Measurements from ENCODE around the gene MN1.

MN1 gene

GRCh38 chr22:27782088-27782487 is 19.5 kb downstream of the MN1 start:
- no peak for DNase-seq

DNA sequence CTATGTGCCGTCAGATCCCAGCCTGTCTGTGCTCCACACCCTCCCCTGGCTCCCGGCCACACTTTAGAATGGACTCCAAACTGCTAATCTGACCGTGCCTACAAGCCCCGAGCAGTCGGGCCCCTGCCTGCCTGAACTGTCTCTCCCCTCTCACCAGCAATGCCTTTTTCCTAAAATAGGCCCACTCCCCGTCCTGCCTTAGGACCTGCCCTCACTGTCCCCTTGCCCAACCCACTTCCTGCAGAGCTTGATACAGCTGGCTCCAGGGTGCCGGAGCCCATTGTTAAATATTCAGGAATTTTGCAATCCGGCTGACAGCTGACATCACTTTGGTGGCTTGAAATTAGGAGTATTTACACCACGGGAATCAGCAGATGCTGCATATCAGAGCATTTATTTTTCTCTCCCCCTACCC is 21.4 kb downstream of the MN1 start:
- DNase-seq = no peak

- DNase-seq = no peak
Observed at GRCh38 chr22:27779643-27780042, 21.9 kb downstream of the MN1 start.

DNA sequence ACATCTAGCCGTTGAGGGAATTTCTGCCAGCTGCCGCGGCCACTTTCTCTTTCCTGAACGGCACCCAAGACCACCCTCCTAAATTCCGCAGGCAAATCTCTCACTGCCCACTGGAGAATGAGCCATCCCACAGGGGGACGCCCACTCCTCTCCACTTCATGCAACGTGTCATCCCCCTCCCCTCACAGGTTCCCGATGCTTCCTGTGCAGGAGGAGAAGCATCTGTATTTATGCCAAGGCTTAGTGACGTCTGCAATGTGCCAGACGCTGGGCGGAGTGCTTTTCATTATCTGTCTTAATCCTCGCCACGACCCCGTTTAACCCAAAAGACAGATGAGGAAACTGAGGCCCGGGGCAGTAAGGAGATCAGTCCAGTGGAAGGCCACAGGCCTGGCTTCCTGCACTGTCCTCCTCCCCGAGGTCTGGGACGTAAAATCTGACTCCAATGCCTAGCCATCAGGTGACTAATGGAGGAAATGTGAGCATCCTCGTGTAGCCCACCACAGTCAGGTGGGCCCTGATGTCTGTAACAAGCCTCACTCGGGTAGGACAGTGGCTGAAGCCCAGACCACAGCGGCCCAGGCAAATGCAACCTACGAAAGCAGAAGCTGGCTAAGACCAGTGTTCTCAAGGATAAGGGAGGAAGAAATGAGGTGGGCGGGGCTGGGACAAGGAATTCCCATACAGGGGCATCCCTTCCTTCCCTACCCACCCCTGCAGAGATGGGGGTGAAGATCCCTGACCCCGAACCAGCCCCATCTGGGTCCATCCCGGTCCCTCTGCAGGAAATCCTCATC is 23.1 kb downstream of the MN1 start:
- DNase-seq = peak in 1 of 2 experiments; percentile 64

- no peak for DNase-seq
Observed at GRCh38 chr22:27777128-27777527, 24.4 kb downstream of the MN1 start.

- no peak for DNase-seq
Observed at GRCh38 chr22:27776650-27776958, 25.0 kb downstream of the MN1 start.

GRCh38 chr22:27775758-27776649 is 25.6 kb downstream of the MN1 start:
- DNase-seq = peak in 1 of 2 experiments; percentile 65

DNA sequence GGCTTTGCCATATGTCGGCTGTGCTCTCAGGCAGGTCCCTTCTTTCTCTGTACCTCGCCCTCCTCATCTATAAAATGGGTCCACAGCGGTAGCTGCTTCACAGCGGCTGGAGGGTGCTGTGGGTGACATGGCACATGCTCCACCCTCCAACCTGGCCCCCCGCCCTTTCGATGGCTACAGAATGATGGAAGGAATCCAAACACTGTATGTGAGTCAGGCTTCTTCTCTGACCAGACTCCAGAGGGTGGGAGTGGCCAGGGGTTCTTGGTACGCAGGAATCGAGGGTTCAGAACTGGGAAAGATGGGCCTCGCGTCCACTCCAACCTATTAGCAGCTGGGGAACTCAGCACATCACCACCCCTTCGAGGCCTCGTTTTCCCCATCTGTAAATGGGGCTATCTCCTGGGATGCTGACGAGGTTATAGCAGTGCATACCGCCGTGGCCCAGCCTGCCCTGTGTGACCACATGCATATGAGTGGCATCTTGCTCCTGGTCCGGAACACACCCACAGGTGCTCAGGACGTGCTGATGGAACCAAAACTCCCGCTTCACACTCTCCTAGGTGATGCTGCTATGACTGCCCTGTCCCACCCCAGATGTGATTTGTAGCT is 26.4 kb downstream of the MN1 start:
- DNase-seq = no peak

DNA sequence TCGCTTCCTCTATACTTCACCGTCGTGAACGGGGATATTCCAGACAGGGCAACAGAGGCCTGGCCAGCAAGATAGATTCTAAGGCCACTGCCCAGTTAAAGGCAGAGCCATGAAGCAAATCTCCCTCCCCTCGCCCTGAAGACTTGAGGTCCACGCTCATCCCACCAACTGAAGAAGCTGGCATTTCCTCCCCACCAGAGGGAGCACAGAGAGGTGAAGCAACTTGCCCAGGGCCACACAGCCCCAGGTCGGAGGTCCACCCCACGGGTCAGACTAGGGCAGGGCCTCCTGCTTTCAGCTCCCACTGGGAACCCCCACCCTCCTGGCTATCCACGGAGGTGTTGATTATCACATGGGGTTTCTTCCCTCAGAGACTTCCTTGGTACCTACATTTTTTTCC is 27.4 kb downstream of the MN1 start:
- no peak for DNase-seq

- no peak for DNase-seq
Observed at GRCh38 chr22:27772984-27773498, 28.5 kb downstream of the MN1 start.

- DNase-seq = no peak
Observed at GRCh38 chr22:27772081-27772983, 29.2 kb downstream of the MN1 start.

DNA sequence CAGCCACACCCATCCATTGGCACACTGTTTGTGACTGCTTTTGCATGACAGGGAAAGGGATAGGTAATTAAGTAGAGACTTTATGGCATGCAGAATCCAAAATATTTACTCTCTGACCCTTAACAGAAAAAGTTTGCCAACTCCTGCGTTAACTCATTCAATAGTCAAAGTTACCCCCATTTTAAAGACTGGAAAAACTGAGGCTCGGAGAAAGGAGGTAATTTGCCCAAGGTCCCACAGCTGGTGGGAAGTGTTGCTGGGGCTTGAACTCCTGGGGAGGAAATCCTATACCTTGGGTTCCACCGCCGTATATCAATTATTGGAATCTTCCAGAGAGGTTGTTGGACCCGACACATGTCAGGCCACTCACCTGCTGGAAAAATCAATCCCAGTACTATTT is 29.9 kb downstream of the MN1 start:
- no peak for DNase-seq

- no peak for DNase-seq
Observed at GRCh38 chr22:27769012-27769411, 32.5 kb downstream of the MN1 start.

DNA sequence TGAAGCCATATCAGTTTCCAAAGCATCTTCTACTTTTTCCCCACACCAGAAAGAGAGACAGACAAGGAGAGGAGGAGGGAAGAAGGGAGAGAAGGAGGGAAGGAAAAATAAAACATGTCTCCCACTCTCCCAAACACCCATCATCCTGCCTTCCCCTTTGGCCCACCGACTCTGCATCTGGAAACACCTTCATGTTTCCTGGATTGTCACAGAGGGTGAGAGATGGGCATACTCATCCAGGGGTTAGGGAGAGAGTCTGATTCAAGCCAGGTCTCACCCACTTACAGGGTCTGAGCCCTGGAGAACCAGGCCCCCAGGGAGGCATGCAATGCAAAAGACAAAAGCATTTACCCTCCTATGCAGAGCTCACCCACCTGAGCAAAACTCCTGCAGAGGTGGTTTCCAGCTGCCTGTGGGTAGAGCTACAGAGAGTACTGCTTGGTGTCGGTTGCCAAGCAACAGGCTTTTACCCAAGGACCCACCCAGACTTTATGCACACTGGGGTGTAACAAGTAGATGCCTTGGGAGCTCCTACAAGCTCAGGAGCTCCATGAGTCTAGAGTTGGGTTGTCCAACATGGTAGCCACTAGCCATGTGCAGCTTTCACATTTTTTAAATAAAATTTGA is 33.4 kb downstream of the MN1 start:
- no peak for DNase-seq

GRCh38 chr22:27766679-27767078 is 34.9 kb downstream of the MN1 start:
- no peak for DNase-seq

GRCh38 chr22:27765706-27766291 is 35.8 kb downstream of the MN1 start:
- no peak for DNase-seq

- DNase-seq = no peak
Observed at GRCh38 chr22:27764722-27765236, 36.8 kb downstream of the MN1 start.

DNA sequence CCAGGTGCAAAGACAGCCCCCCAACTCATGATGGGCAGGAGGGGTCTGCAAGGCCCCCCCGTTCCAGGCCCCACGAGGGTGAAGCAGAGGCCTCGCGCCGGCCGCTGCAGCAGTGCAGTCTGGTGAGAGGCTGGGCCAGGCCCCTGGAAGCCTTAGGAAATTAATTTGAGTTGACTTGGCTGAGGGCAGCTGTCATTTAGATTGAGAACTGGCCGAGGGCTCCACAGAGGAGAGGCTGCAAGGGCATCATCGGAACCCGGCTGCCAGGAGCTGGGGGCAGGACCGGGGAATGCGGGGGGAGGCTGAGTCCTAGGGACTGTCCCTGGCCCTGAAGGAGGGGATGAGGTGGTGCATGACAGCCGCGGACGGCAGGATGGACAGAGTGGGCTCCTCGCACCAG is 39.9 kb downstream of the MN1 start:
- no peak for DNase-seq

- DNase-seq = no peak
Observed at GRCh38 chr22:27761000-27761399, 40.6 kb downstream of the MN1 start.

DNA sequence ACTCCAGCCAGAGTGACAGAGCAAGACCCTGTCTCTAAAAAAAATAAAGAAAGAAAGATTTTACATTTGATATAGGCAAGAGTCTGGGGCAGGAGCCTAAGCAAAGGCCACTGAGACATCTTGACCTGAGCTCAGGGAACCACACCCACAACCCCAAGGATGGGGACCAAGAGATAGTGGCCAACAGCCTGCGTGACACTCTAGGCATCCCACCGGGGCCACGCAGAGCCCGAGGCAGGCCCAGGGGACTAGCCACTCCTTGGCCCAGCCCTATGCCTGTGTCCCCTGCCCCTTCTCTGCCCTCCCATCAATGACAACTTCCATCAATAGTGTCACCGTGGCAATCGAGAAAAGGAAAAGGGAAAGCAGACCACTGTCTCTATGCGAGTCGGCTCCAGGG is 41.1 kb downstream of the MN1 start:
- no peak for DNase-seq

DNA sequence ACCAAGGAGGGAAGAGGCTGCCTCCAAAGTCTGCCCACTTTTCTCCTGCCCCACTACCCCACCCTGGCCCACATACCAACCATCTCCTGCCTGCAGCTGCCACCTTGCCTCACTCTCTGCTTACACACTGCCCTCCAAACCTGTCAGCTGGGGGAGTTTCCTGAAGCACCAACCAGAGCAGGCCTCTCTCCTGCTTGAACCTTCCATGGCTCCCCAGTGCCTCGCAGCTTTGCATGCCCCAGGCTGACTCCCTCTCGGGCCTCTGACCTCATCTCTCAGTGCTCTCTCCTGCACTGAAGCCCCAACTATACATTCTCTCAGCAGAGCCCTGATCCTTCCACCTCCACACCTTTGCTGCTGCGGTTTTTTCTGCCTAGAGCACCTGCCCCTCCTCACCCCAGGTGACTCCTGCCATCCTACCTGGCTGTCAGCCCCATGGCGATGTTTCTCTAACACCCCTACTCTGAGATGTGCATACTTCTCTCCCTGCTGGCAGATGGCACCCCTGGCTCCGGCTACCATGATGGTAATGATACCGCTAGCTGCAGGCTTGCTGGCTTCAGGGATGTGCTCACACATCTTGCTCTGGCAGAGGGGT is 43.5 kb downstream of the MN1 start:
- DNase-seq = no peak
